ENCODE measurements around the gene ANAPC2.

Gene ANAPC2

GRCh38 chr9:137222190-137223077 lies 34.1 kb upstream of the ANAPC2 start, which contains the start of gene RNF208:
TSS of gene RNF208 (minus strand) at chr9:137222240. CDS start at chr9:137221212, 1,028 bp downstream.
- POLR2A ChIA-PET, result interaction anchor here (0.6 to 2.8 kb wide), 5 partner anchors 14 to 22 kb away, joined by 3 to 24 read pairs (median 4); partner anchors contain the start of genes TPRN and TUBB4B
- DNase-seq (ENCODE audit: extremely low spot score), result no peak
- TF ChIP-seq CTCF (IDR thresholded peaks at IDR 0.05; ENCODE audit: control extremely low read depth, extremely low read depth, low read depth, missing control alignments), result no peak
- CTCF ChIA-PET, result interaction anchor here (0.9 to 6.9 kb wide), 8 partner anchors 12 to 156 kb away, joined by 3 to 92 read pairs (median 6); partner anchors contain the start of genes ANAPC2, MAN1B1, SSNA1 and TUBB4B

GRCh38 chr9:137221506-137222111 lies 33.2 kb upstream of the ANAPC2 start:
- CTCF ChIA-PET, result interaction anchor here (1.2 to 6.9 kb wide), 3 partner anchors 16 to 155 kb away, joined by 4 to 92 read pairs (median 12); partner anchors contain the start of genes ANAPC2, SSNA1 and TUBB4B

GRCh38 chr9:137221095-137221505 lies 32.7 kb upstream of the ANAPC2 start:
- ChIA-PET CTCF (interaction anchor here (0.7 to 2.6 kb wide), 3 partner anchors 10 to 16 kb away, joined by 3 to 9 read pairs (median 3); no protein-coding TSS in a partner anchor), POLR2A (no interaction called here)
- no peak for TF ChIP-seq CTCF (IDR thresholded peaks at IDR 0.05; ENCODE audit: control extremely low read depth, extremely low read depth, low read depth, missing control alignments)
- no peak for DNase-seq (ENCODE audit: extremely low spot score)

More at GRCh38 chr9:137221506-137222111, 33.2 kb upstream of the ANAPC2 start:
- no peak for DNase-seq (ENCODE audit: extremely low spot score)
- TF ChIP-seq CTCF (IDR thresholded peaks at IDR 0.05; ENCODE audit: control extremely low read depth, extremely low read depth, low read depth, missing control alignments), result no peak
- POLR2A ChIA-PET, result no interaction called here

GRCh38 chr9:137220317-137221094 lies 32.1 kb upstream of the ANAPC2 start:
- ChIA-PET POLR2A (no interaction called here), CTCF (interaction anchor here (0.7 to 2.6 kb wide), 3 partner anchors 9 to 16 kb away, joined by 3 to 9 read pairs (median 3); no protein-coding TSS in a partner anchor)
- DNase-seq (ENCODE audit: extremely low spot score), result no peak
- no peak for TF ChIP-seq CTCF (IDR thresholded peaks at IDR 0.05; ENCODE audit: control extremely low read depth, extremely low read depth, low read depth, missing control alignments)

GRCh38 chr9:137219757-137220316 lies 31.5 kb upstream of the ANAPC2 start:
- no peak for DNase-seq (ENCODE audit: extremely low spot score)
- TF ChIP-seq CTCF (IDR thresholded peaks at IDR 0.05; ENCODE audit: control extremely low read depth, extremely low read depth, low read depth, missing control alignments), result no peak
- ChIA-PET POLR2A (no interaction called here), CTCF (interaction anchor here (1.3 to 2.6 kb wide), 3 partner anchors 7 to 17 kb away, joined by 3 to 9 read pairs (median 8); partner anchors contain the start of gene RNF224)

All from GM10248 (cell line).